ENCODE results near the gene OR10W1.
A peak's percentile ranks its signal among the peaks of the same experiment; 100 is the strongest.

OR10W1 gene, protein sequence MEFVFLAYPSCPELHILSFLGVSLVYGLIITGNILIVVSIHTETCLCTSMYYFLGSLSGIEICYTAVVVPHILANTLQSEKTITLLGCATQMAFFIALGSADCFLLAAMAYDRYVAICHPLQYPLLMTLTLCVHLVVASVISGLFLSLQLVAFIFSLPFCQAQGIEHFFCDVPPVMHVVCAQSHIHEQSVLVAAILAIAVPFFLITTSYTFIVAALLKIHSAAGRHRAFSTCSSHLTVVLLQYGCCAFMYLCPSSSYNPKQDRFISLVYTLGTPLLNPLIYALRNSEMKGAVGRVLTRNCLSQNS

DNA sequence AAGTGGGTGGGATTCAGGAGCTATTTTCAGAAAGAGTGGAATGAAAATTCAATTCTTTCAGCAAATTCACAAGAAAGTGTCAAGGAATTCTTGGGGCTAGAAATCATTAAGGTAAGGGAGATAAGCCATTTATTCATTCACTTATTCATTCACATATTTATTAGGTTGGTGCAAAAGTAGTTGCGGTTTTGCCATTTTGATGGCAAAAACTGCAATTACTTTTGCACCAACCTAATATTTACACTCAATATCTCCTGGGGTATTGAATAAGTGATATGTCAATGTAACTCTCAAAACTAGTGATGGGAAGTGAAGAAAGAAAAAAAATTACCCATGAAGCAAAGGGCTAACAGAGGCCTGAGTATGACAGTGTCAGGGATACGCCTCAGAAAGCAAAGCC, at the start of gene OR10W1:
OR10W1 (minus strand) TSS at position 119 of the 400 bp plus-strand sequence. CDS start 402 bp downstream, outside the sequence.
- TF ChIP-seq CTCF (IDR thresholded peaks at IDR 0.05; ENCODE audit: borderline replicate concordance, insufficient read depth, low read depth, low read length), result no peak
- no peak within 1 kb of the TSS for H3K4me3 ChIP-seq (ENCODE audit: low read depth, low read length)

GRCh38 chr11:58316142-58316541, 48.1 kb upstream of the OR10W1 start:
- TF ChIP-seq CTCF (IDR thresholded peaks at IDR 0.05; ENCODE audit: borderline replicate concordance, insufficient read depth, low read depth, low read length), result no peak
- H3K4me3 ChIP-seq (ENCODE audit: low read depth, low read length), result no peak overlapping the region

GRCh38 chr11:58301576-58301975, 33.5 kb upstream of the OR10W1 start:
- no peak overlapping the region for H3K4me3 ChIP-seq (ENCODE audit: low read depth, low read length)
- no peak for TF ChIP-seq CTCF (IDR thresholded peaks at IDR 0.05; ENCODE audit: borderline replicate concordance, insufficient read depth, low read depth, low read length)

DNA sequence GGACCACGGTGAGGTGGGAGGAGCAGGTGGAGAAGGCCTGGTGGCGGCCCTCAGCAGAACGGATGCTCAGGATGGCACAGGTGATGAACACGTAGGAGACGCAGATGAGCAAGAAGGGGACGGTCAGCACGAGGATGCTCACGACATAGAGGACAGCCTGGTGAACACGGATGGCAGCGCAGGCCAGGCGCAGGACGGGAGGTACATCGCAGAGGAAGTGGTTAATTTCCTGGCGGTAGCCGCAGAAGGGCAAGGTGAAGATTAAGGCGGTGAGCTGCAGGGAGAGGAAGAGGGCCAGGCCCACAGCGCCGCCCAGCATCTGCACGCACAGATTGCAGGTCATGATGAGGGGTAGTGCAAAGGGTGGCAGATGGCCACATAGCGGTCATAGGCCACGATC, 24.0 kb upstream of the OR10W1 start:
- TF ChIP-seq CTCF (IDR thresholded peaks at IDR 0.05; ENCODE audit: borderline replicate concordance, insufficient read depth, low read depth, low read length), result no peak
- no peak overlapping the region for H3K4me3 ChIP-seq (ENCODE audit: low read depth, low read length)

DNA sequence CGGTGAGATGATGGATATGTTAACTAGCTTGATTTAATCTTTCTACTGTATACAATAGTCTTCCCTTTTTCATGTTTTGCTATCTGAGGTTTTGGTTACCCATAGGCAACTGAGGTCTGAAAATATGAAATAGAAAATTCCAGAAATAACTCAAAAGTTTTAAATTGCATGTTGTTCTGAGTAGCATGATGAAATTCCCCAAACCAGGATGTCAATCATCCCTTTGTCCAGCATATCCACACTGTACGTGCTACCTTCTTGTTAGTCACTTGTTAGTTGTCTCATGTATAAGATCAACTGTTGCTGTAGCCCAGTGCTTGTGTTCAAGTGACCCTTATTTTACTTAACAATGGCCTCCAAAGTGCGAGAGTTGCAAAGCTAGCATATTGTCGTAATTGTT, 21.2 kb upstream of the OR10W1 start:
- no peak overlapping the region for H3K4me3 ChIP-seq (ENCODE audit: low read depth, low read length)
- no peak for TF ChIP-seq CTCF (IDR thresholded peaks at IDR 0.05; ENCODE audit: borderline replicate concordance, insufficient read depth, low read depth, low read length)

- no peak overlapping the region for H3K4me3 ChIP-seq (ENCODE audit: low read depth, low read length)
- peak; percentile 61 for TF ChIP-seq CTCF (IDR thresholded peaks at IDR 0.05; ENCODE audit: borderline replicate concordance, insufficient read depth, low read depth, low read length)
These were observed 18.2 kb upstream of the OR10W1 start for GRCh38 chr11:58286249-58286648.

DNA sequence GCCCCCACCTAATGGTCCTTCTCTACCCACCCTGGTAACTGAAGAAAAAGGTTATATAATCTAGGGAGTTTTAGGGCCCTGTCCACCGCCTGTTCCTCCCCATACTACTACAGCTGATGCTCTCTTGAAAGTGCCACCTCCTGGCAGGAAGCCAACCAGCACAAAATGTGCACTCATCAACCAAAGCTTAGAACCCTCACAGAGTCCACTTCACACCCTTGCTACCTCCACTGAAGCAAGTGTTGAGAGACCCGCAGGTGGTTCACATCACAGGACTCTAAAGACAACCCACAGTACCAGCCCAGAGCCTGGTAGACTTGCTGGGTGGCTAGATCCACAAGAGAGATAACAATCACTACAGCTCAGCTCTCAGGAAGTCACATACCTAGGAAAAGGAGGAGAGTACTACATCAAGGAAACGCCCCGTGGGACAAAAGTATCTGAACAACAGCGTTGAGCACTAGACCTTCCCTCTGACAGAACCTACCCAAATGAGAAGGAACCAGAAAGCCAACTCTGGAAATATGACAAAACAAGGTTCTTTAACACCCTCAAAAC, 17.5 kb upstream of the OR10W1 start:
- TF ChIP-seq CTCF (IDR thresholded peaks at IDR 0.05; ENCODE audit: borderline replicate concordance, insufficient read depth, low read depth, low read length), result no peak
- no peak overlapping the region for H3K4me3 ChIP-seq (ENCODE audit: low read depth, low read length)

Measured in GM12875 (cell line).